H9 (cell line): ENCODE results near the gene ZMAT5. TPM values are rescaled to one million over a fixed set of nuclear protein-coding genes. Genes with fewer than 3 reads are reported as not detected.

Experiments
- DNase-seq: peaks from one replicate; pipeline ENCODE4 v3.0.0-alpha.2; 2017
- H2AFZ ChIP-seq: one replicate; pipeline ENCODE4 v1.6.1; 2013; ENCODE audit warnings: mild to moderate bottlenecking, low read length, control low read depth, moderate library complexity
- H2AK5ac ChIP-seq: 2 replicates; pipeline ENCODE4 v1.6.1; 2013; ENCODE audit warnings: low read length, control low read depth, mixed read lengths; ENCODE audit not compliant: insufficient read length
- H2BK120ac ChIP-seq: one replicate; pipeline ENCODE4 v1.6.1; 2013; ENCODE audit warnings: low read depth, mild to moderate bottlenecking, low read length, control low read depth, inconsistent platforms; ENCODE audit not compliant: poor library complexity, severe bottlenecking
- H2BK12ac ChIP-seq: 2 replicates; pipeline ENCODE4 v1.6.1; 2013; ENCODE audit warnings: low read length, control low read depth, mixed read lengths, low read depth; ENCODE audit not compliant: insufficient read length
- H2BK15ac ChIP-seq: 2 replicates; pipeline ENCODE4 v1.6.1; 2013; ENCODE audit warnings: low read depth, low read length, control low read depth
- H2BK20ac ChIP-seq: one replicate; pipeline ENCODE4 v1.6.1; 2013; ENCODE audit warnings: low read depth, mild to moderate bottlenecking, low read length, control low read depth, inconsistent platforms; ENCODE audit not compliant: poor library complexity, severe bottlenecking
- H2BK5ac ChIP-seq: 2 replicates; pipeline ENCODE4 v1.6.1; 2013; ENCODE audit warnings: low read length, control low read depth, mixed read lengths; ENCODE audit not compliant: insufficient read length
- H3K14ac ChIP-seq: 2 replicates; pipeline ENCODE4 v1.6.1; 2013; ENCODE audit warnings: low read length, control low read depth; ENCODE audit not compliant: insufficient read depth
- H3K18ac ChIP-seq: 2 replicates; pipeline ENCODE4 v1.6.1; 2013; ENCODE audit warnings: low read depth, mild to moderate bottlenecking, mixed read lengths, low read length, control low read depth; ENCODE audit not compliant: insufficient read length
- H3K23ac ChIP-seq: 2 replicates; pipeline ENCODE4 v1.6.1; 2013; ENCODE audit warnings: low read length, control low read depth, mixed read lengths, low read depth; ENCODE audit not compliant: insufficient read length
- H3K23me2 ChIP-seq: 2 replicates; pipeline ENCODE4 v1.6.1; 2013; ENCODE audit warnings: low read depth, mild to moderate bottlenecking, mixed read lengths, low read length, control low read depth; ENCODE audit not compliant: insufficient read length, poor library complexity, severe bottlenecking
- H3K27ac ChIP-seq: 2 replicates; pipeline ENCODE4 v1.5.1; 2013; ENCODE audit warnings: low read length, control low read depth, mixed read lengths, low read depth; ENCODE audit not compliant: insufficient read length
- H3K27me3 ChIP-seq: 2 replicates; pipeline ENCODE4 v1.6.1; 2013; ENCODE audit warnings: low read length, control low read depth, inconsistent platforms; ENCODE audit not compliant: insufficient read depth
- H3K4ac ChIP-seq: 2 replicates; pipeline ENCODE4 v1.6.1; 2013; ENCODE audit warnings: low read depth, mild to moderate bottlenecking, control low read depth, inconsistent platforms, low read length, moderate library complexity
- H3K4me1 ChIP-seq: 2 replicates; pipeline ENCODE4 v1.6.1; 2013; ENCODE audit warnings: low read length, control low read depth, inconsistent platforms; ENCODE audit not compliant: insufficient read depth
- H3K4me2 ChIP-seq: 2 replicates; pipeline ENCODE4 v1.6.1; 2013; ENCODE audit warnings: low read length, control low read depth, mixed read lengths; ENCODE audit not compliant: insufficient read length, insufficient read depth
- H3K56ac ChIP-seq: 2 replicates; pipeline ENCODE4 v1.6.1; 2013; ENCODE audit warnings: low read depth, mild to moderate bottlenecking, mixed read lengths, low read length, control low read depth; ENCODE audit not compliant: insufficient read length
- H3K79me1 ChIP-seq: 2 replicates; pipeline ENCODE4 v1.6.1; 2013; ENCODE audit warnings: low read depth, mild to moderate bottlenecking, moderate library complexity, low read length, control low read depth, inconsistent platforms; ENCODE audit not compliant: insufficient read depth, poor library complexity, severe bottlenecking
- H3K79me2 ChIP-seq: 2 replicates; pipeline ENCODE4 v1.6.1; 2013; ENCODE audit warnings: low read length, control low read depth, inconsistent platforms; ENCODE audit not compliant: insufficient read depth
- H3K9ac ChIP-seq: 2 replicates; pipeline ENCODE4 v1.6.1; 2013; ENCODE audit warnings: low read length, control low read depth, mixed read lengths; ENCODE audit not compliant: insufficient read length; ENCODE audit errors: extremely low read depth
- H3K9me3 ChIP-seq: one replicate; pipeline ENCODE4 v1.6.1; 2013; ENCODE audit warnings: low read depth, low read length, inconsistent platforms; ENCODE audit not compliant: control insufficient read depth
- H3T11ph ChIP-seq: one replicate; pipeline ENCODE4 v1.6.1; 2013; ENCODE audit warnings: mild to moderate bottlenecking, low read length, control low read depth, inconsistent platforms
- H4K20me1 ChIP-seq: one replicate; pipeline ENCODE4 v1.6.1; 2013; ENCODE audit not compliant: control insufficient read depth, insufficient read length, insufficient read depth
- H4K5ac ChIP-seq: 2 replicates; pipeline ENCODE4 v1.6.1; 2013; ENCODE audit warnings: low read depth, mild to moderate bottlenecking, mixed read lengths, low read length, control low read depth; ENCODE audit not compliant: insufficient read length
- H4K8ac ChIP-seq: replicated peaks from 2 replicates; pipeline ENCODE4 v1.6.1; 2013; ENCODE audit warnings: low read length, control low read depth, mixed read lengths, low read depth; ENCODE audit not compliant: insufficient read length
- H4K91ac ChIP-seq: 2 replicates; pipeline ENCODE4 v1.6.1; 2013; ENCODE audit warnings: low read depth, mild to moderate bottlenecking, moderate library complexity, mixed read lengths, low read length, control low read depth; ENCODE audit not compliant: insufficient read length
- H3K27ac Mint-ChIP-seq, 3 experiments: 2 replicates in 2 of 3; 3 replicates in 1 of 3; pipeline ENCODE4 v1.8.0; 2020 to 2021; ENCODE audit warnings: mixed read lengths in 3 of 3, mild to moderate bottlenecking in 1 of 3, moderate library complexity in 1 of 3
- H3K27me3 Mint-ChIP-seq: 2 replicates; pipeline ENCODE4 v1.8.0; 2021; ENCODE audit warnings: low read depth, mild to moderate bottlenecking, moderate library complexity, mixed read lengths
- H3K36me3 Mint-ChIP-seq, 3 experiments: 2 replicates in 2 of 3; 3 replicates in 1 of 3; pipeline ENCODE4 v1.8.0; 2020 to 2021; ENCODE audit warnings: low read depth in 3 of 3, mixed read lengths in 3 of 3; ENCODE audit not compliant: insufficient read depth in 1 of 3
- H3K4me1 Mint-ChIP-seq, 2 experiments: 2 replicates each; pipeline ENCODE4 v1.8.0; 2020; ENCODE audit warnings: mixed read lengths in 2 of 2
- H3K4me3 Mint-ChIP-seq, 2 experiments: 2 replicates in 1 of 2; 3 replicates in 1 of 2; pipeline ENCODE4 v1.8.0; 2020 to 2021; ENCODE audit warnings: mild to moderate bottlenecking in 2 of 2, mixed read lengths in 2 of 2, moderate library complexity in 1 of 2
- H3K9me3 Mint-ChIP-seq, 2 experiments: 2 replicates in 1 of 2; 3 replicates in 1 of 2; pipeline ENCODE4 v1.8.0; 2020; ENCODE audit warnings: mild to moderate bottlenecking in 2 of 2, mixed read lengths in 2 of 2, moderate library complexity in 1 of 2
- WGBS: extraction: QIAGEN DNeasy Blood & Tissue Kit; methylation state at CpG from one replicate; pipeline ENCODE4 v1.1.7; 2013; ENCODE audit warnings: missing lambda C conversion rate, low lambda C conversion rate, mixed read lengths; ENCODE audit not compliant: insufficient read length; ENCODE audit errors: extremely low coverage; 5-methylcytosine and 5-hydroxymethylcytosine counted together
- total RNA-seq: library from RNA; stranded (reverse); gene quantifications from 2 replicates; pipeline ENCODE4 v1.2.1, GENCODE V29; 2021
- TF ChIP-seq, protein P1 (sequence below): fragments of 200-600 bp; sonication (generic); conservative IDR thresholded peaks from 3 replicates; pipeline ENCODE4 v1.8.0; 2021; ENCODE audit warnings: antibody characterized with exemption, mild to moderate bottlenecking

Gene ZMAT5
- total RNA-seq, 1 experiment from 2014 or later = 13.9 TPM

DNA sequence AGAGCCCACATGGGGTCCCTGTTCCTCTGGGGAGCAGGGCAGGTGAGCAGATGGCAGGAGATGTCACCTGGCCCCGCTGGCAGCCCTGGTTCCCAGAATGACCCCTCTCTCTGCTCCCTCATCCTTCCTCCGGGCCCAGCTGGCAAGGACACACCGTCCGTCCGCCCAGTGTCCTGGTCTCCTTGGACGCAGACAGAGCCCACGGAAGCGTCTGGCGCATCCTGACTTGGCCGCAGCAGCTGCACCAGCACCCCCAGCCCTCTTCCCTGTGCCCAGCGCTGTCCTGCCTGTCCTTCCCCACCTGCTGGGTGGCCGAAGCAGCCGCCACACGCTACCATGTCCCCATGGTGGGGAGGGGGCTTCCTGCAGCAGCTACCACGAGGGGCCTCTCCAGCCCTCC is 56.6 kb downstream of the ZMAT5 start:
- no peaks in the 10 kb centered on the region for H3K36me3 Mint-ChIP-seq
- Histone ChIP-seq H3T11ph (no peak overlapping the region), H3K23me2 (no peaks in the 10 kb centered on the region), H3K79me1 (no peaks in the 10 kb centered on the region), H3K4me2 (no peak overlapping the region), H3K4me1 (no peaks in the 10 kb centered on the region; the same call in 1 of the 2 replicates), H3K56ac (no peak overlapping the region), H3K23ac (no peak overlapping the region), H2AK5ac (no peak overlapping the region), H3K79me2 (no peaks in the 10 kb centered on the region), H3K9ac (no peak overlapping the region), H3K9me3 (no peaks in the 10 kb centered on the region), H3K27me3 (no peaks in the 10 kb centered on the region; the same call in 1 of the 2 replicates), H2BK12ac (no peak overlapping the region), H2BK5ac (no peak overlapping the region), H3K27ac (no peak overlapping the region), H3K14ac (no peak overlapping the region; the same call in 1 of the 2 replicates), H4K5ac (no peak overlapping the region), H3K4ac (no peak overlapping the region), H2BK20ac (no peak overlapping the region), H3K18ac (no peak overlapping the region), H4K91ac (no peak overlapping the region), H2BK120ac (no peak overlapping the region), H2AFZ (no peak overlapping the region), H2BK15ac (no peak overlapping the region), H4K8ac (no peak overlapping the region), H4K20me1 (no peaks in the 10 kb centered on the region)
- H3K4me3 Mint-ChIP-seq = no peak overlapping the region
- no peak overlapping the region for H3K27ac Mint-ChIP-seq
- no peaks in the 10 kb centered on the region for H3K9me3 Mint-ChIP-seq
- no CpG with 5 or more reads among the region's 15 CpGs for WGBS
- TF ChIP-seq, protein P1, sequence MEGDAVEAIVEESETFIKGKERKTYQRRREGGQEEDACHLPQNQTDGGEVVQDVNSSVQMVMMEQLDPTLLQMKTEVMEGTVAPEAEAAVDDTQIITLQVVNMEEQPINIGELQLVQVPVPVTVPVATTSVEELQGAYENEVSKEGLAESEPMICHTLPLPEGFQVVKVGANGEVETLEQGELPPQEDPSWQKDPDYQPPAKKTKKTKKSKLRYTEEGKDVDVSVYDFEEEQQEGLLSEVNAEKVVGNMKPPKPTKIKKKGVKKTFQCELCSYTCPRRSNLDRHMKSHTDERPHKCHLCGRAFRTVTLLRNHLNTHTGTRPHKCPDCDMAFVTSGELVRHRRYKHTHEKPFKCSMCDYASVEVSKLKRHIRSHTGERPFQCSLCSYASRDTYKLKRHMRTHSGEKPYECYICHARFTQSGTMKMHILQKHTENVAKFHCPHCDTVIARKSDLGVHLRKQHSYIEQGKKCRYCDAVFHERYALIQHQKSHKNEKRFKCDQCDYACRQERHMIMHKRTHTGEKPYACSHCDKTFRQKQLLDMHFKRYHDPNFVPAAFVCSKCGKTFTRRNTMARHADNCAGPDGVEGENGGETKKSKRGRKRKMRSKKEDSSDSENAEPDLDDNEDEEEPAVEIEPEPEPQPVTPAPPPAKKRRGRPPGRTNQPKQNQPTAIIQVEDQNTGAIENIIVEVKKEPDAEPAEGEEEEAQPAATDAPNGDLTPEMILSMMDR = no peak
- peaks cover 86% of the 10 kb centered on the region for H3K27me3 Mint-ChIP-seq
- DNase-seq = no peak
- peaks cover 7 to 17% of the 10 kb centered on the region in 2 experiments for H3K4me1 Mint-ChIP-seq
